Neural cell (in vitro differentiated cells): ENCODE results near the gene SETMAR. TPM values are rescaled to one million over a fixed set of nuclear protein-coding genes. Genes with fewer than 3 reads are reported as not detected.
"Not testable (repeated sequence)": the region's sequence is repeated elsewhere in the genome, so short reads cannot be mapped to it uniquely, and the experiment has no call there.

Source experiments
- H2AFZ ChIP-seq: fragments of 200-600, 300-800 bp; sonication (generic), shearing (Covaris generic); 2 replicates; pipeline ENCODE4 v1.6.0; 2014; ENCODE audit warnings: low read depth, mild to moderate bottlenecking, antibody characterized with exemption, low read length, moderate library complexity
- H3F3A ChIP-seq: fragments of 200-600 bp; shearing (Covaris generic); 2 replicates; pipeline ENCODE4 v1.6.1; 2016; ENCODE audit warnings: mild to moderate bottlenecking, moderate library complexity, mixed read lengths, antibody characterized with exemption, low read length; ENCODE audit not compliant: insufficient read depth, poor library complexity, severe bottlenecking
- H3K27ac ChIP-seq: fragments of 200-600, 300-800 bp; sonication (generic), shearing (Covaris generic); 2 replicates; pipeline ENCODE4 v1.5.1; 2014; ENCODE audit warnings: mild to moderate bottlenecking, low read length, moderate library complexity
- H3K27me3 ChIP-seq: fragments of 300-800, 200-600 bp; sonication (generic), shearing (Covaris generic); 2 replicates; pipeline ENCODE4 v1.6.0; 2014; ENCODE audit warnings: mild to moderate bottlenecking, low read depth, low read length, moderate library complexity; ENCODE audit not compliant: insufficient read depth
- H3K36me3 ChIP-seq: fragments of 300-800, 200-600 bp; sonication (generic), shearing (Covaris generic); 2 replicates; pipeline ENCODE4 v1.5.1; 2014; ENCODE audit warnings: mild to moderate bottlenecking, antibody characterized with exemption, low read length, moderate library complexity; ENCODE audit not compliant: insufficient read depth
- H3K4me2 ChIP-seq: fragments of 300-800, 200-600 bp; sonication (generic), shearing (Covaris generic); 2 replicates; pipeline ENCODE4 v1.6.0; 2014; ENCODE audit warnings: mild to moderate bottlenecking, low read length
- H3K4me3 ChIP-seq: fragments of 300-800, 200-600 bp; sonication (generic), shearing (Covaris generic); 2 replicates; pipeline ENCODE4 v1.5.1; 2014; ENCODE audit warnings: mild to moderate bottlenecking, low read length, moderate library complexity
- H3K79me2 ChIP-seq: fragments of 200-600 bp; shearing (Covaris generic); replicated peaks from 2 replicates; pipeline ENCODE4 v1.6.0; 2014; ENCODE audit warnings: mild to moderate bottlenecking, low read length, moderate library complexity; ENCODE audit not compliant: insufficient read depth
- H3K9ac ChIP-seq: fragments of 300-800, 200-600 bp; sonication (generic), shearing (Covaris generic); 2 replicates; pipeline ENCODE4 v1.6.1; 2016; ENCODE audit warnings: mild to moderate bottlenecking, low read length, mixed read lengths
- H3K9me2 ChIP-seq: fragments of 200-600 bp; shearing (Covaris generic); 2 replicates; pipeline ENCODE4 v1.6.1; 2016; ENCODE audit warnings: mild to moderate bottlenecking, low read length, mixed read lengths; ENCODE audit not compliant: insufficient read depth
- H3K9me3 ChIP-seq: fragments of 200-600, 300-800 bp; sonication (generic), shearing (Covaris generic); 2 replicates; pipeline ENCODE4 v1.6.1; 2016; ENCODE audit warnings: mild to moderate bottlenecking, mixed run types, low read length, moderate library complexity, mixed read lengths
- H4K20me1 ChIP-seq: fragments of 200-600 bp; shearing (Covaris generic); 2 replicates; pipeline ENCODE4 v1.6.1; 2016; ENCODE audit warnings: mild to moderate bottlenecking, mixed run types; ENCODE audit not compliant: insufficient read depth
- EP300 ChIP-seq: fragments of 450-650 bp; conservative IDR thresholded peaks from 2 replicates; pipeline ENCODE4 v1.6.1; 2014; ENCODE audit warnings: antibody characterized with exemption, mild to moderate bottlenecking, moderate library complexity; ENCODE audit not compliant: poor library complexity, severe bottlenecking
- EZH2 ChIP-seq: fragments of 200-600, 300-800 bp; shearing (Covaris generic), sonication (generic); IDR thresholded peaks from 2 replicates; pipeline ENCODE4 v1.6.1; 2014; ENCODE audit warnings: antibody characterized with exemption, low read length, borderline replicate concordance, mild to moderate bottlenecking; ENCODE audit not compliant: insufficient read depth, poor library complexity, severe bottlenecking
- MXI1 ChIP-seq: fragments of 450-650 bp; conservative IDR thresholded peaks from 2 replicates; pipeline ENCODE4 v1.6.1; 2014; ENCODE audit warnings: antibody characterized with exemption, mild to moderate bottlenecking; ENCODE audit not compliant: poor library complexity, severe bottlenecking
- POLR2AphosphoS5 ChIP-seq: IDR thresholded peaks from 2 replicates; pipeline ENCODE4 v1.6.1; 2012
- RAD21 ChIP-seq: fragments of 450-650 bp; conservative IDR thresholded peaks from 2 replicates; pipeline ENCODE4 v1.6.1; 2014; ENCODE audit warnings: antibody characterized with exemption, mild to moderate bottlenecking, moderate library complexity
- SMC3 ChIP-seq: fragments of 450-650 bp; conservative IDR thresholded peaks from 2 replicates; pipeline ENCODE4 v1.6.1; 2014; ENCODE audit warnings: antibody characterized with exemption, mild to moderate bottlenecking, moderate library complexity; ENCODE audit not compliant: poor library complexity
- TAF1 ChIP-seq: IDR thresholded peaks from 2 replicates; pipeline ENCODE4 v1.6.1; 2012; ENCODE audit warnings: low read depth
- polyA plus RNA-seq: library from polyadenylated mRNA; depleted of rRNA; stranded (reverse); fragments of >200 nt; gene quantifications from 2 replicates; pipeline ENCODE4 v1.2.3, GENCODE V29; 2014
- TF ChIP-seq, protein P1 (sequence below): IDR thresholded peaks from 2 replicates; pipeline ENCODE4 v1.6.1; 2012; ENCODE audit warnings: borderline replicate concordance
- TF ChIP-seq, protein P2 (sequence below): fragments of 450-650 bp; IDR thresholded peaks from 2 replicates; pipeline ENCODE4 v1.5.1; 2014; ENCODE audit warnings: antibody characterized with exemption, mild to moderate bottlenecking, moderate library complexity; ENCODE audit not compliant: poor library complexity, severe bottlenecking

SETMAR gene
- polyA plus RNA-seq, 1 donor from 2014 or later, result 41.3 TPM

DNA sequence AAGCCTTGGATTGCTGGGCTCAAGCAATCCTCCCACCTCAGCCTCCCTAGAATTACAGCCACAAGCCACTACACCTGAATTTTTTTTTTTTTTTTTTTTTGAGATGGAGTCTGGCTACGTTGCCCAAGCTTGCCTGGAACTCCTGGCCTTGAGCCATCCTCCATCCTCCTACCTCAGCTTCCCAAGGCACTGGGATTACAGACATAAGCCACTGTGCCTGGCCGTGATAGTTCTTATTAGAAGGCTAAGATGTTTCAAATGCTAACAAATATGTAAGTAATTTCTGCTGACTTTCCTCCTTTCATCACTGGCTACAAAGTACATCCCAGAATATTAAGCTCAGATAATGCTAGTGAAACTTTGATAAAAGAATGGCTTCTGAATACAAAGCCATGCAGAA, 5.7 kb upstream of the SETMAR start:
- Histone ChIP-seq H3K9ac (no peak overlapping the region), H3K27me3 (no peaks in the 10 kb centered on the region), H3K9me2 (no peaks in the 10 kb centered on the region), H3K36me3 (no peaks in the 10 kb centered on the region), H3F3A (no peaks in the 10 kb centered on the region), H3K27ac (no peak overlapping the region), H3K79me2 (no peaks in the 10 kb centered on the region), H2AFZ (no peak overlapping the region), H3K4me2 (no peak overlapping the region), H4K20me1 (no peaks in the 10 kb centered on the region), H3K9me3 (no peaks in the 10 kb centered on the region), H3K4me3 (no peak overlapping the region)
- no peak for TF ChIP-seq SMC3
- no peak for TF ChIP-seq EZH2
- no peak for TF ChIP-seq POLR2AphosphoS5
- TF ChIP-seq, protein P1, sequence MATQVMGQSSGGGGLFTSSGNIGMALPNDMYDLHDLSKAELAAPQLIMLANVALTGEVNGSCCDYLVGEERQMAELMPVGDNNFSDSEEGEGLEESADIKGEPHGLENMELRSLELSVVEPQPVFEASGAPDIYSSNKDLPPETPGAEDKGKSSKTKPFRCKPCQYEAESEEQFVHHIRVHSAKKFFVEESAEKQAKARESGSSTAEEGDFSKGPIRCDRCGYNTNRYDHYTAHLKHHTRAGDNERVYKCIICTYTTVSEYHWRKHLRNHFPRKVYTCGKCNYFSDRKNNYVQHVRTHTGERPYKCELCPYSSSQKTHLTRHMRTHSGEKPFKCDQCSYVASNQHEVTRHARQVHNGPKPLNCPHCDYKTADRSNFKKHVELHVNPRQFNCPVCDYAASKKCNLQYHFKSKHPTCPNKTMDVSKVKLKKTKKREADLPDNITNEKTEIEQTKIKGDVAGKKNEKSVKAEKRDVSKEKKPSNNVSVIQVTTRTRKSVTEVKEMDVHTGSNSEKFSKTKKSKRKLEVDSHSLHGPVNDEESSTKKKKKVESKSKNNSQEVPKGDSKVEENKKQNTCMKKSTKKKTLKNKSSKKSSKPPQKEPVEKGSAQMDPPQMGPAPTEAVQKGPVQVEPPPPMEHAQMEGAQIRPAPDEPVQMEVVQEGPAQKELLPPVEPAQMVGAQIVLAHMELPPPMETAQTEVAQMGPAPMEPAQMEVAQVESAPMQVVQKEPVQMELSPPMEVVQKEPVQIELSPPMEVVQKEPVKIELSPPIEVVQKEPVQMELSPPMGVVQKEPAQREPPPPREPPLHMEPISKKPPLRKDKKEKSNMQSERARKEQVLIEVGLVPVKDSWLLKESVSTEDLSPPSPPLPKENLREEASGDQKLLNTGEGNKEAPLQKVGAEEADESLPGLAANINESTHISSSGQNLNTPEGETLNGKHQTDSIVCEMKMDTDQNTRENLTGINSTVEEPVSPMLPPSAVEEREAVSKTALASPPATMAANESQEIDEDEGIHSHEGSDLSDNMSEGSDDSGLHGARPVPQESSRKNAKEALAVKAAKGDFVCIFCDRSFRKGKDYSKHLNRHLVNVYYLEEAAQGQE, result no peak
- TF ChIP-seq MXI1, result no peak
- TF ChIP-seq, protein P2, sequence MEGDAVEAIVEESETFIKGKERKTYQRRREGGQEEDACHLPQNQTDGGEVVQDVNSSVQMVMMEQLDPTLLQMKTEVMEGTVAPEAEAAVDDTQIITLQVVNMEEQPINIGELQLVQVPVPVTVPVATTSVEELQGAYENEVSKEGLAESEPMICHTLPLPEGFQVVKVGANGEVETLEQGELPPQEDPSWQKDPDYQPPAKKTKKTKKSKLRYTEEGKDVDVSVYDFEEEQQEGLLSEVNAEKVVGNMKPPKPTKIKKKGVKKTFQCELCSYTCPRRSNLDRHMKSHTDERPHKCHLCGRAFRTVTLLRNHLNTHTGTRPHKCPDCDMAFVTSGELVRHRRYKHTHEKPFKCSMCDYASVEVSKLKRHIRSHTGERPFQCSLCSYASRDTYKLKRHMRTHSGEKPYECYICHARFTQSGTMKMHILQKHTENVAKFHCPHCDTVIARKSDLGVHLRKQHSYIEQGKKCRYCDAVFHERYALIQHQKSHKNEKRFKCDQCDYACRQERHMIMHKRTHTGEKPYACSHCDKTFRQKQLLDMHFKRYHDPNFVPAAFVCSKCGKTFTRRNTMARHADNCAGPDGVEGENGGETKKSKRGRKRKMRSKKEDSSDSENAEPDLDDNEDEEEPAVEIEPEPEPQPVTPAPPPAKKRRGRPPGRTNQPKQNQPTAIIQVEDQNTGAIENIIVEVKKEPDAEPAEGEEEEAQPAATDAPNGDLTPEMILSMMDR, result no peak
- no peak for TF ChIP-seq RAD21
- no peak for TF ChIP-seq EP300
- no peak for TF ChIP-seq TAF1

DNA sequence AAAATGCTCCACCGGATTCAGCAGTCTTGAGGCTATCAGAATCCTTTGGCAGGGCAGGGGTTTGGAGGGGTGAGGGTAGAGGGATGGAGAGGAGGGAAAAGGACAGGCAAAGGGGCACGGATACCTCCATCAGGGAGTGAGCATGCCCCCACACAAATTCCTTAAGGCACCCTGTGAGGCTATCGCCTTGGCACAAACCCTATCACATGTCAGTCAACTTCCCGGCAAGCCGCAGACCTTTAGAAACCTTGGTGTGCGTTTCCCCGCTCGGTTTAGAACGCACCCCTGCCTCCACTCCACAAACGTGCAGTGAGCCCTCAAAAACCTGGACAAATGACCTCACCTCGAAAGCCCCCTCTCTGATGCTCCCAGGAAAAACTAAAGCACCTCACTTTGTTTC, 422 bp upstream of the SETMAR start:
- H3K4me2 ChIP-seq, result no peak overlapping the region
- no peaks in the 10 kb centered on the region for H3K36me3 ChIP-seq
- no peaks in the 10 kb centered on the region for H3K27me3 ChIP-seq
- H3K9me3 ChIP-seq, result no peaks in the 10 kb centered on the region
- peak overlapping the region; percentile 95 for H2AFZ ChIP-seq
- peak overlapping the region; percentile 76 for H3K4me3 ChIP-seq
- peak overlapping the region; percentile 92 for H3K9ac ChIP-seq
- H3F3A ChIP-seq, result no peaks in the 10 kb centered on the region
- peak overlapping the region; percentile 94 for H3K27ac ChIP-seq
- TF ChIP-seq TAF1 (no peak), POLR2AphosphoS5 (no peak), EP300 (no peak), EZH2 (no peak), RAD21 (no peak)
- TF ChIP-seq, protein P2, result no peak
- TF ChIP-seq, protein P1, result no peak
- H4K20me1 ChIP-seq, result no peaks in the 10 kb centered on the region
- H3K79me2 ChIP-seq, result peaks cover 12% of the 10 kb centered on the region
- H3K9me2 ChIP-seq, result no peaks in the 10 kb centered on the region

GRCh38 chr3:4305210-4305609, 2.0 kb downstream of the SETMAR start:
- H3K4me3 ChIP-seq, H3K27ac ChIP-seq, H3F3A ChIP-seq, H3K4me2 ChIP-seq, H3K36me3 ChIP-seq, H3K9ac ChIP-seq, H4K20me1 ChIP-seq, H2AFZ ChIP-seq, H3K9me3 ChIP-seq, H3K9me2 ChIP-seq, H3K27me3 ChIP-seq: not testable (repeated sequence)
- peaks cover 12% of the 10 kb centered on the region for H3K79me2 ChIP-seq
